Adrenal gland (tissue), 12 donors: ENCODE measurements around the gene PDE4C. TPM values are rescaled to one million over a fixed set of nuclear protein-coding genes. Genes with fewer than 3 reads are reported as not detected.

Source experiments
- DNase-seq, 7 donors: peaks; one replicate each; pipeline ENCODE4 v3.0.0-alpha.2; 2019 to 2020
- H3K27ac ChIP-seq, 5 donors: fragments of 200-600 bp; sonication (generic) in 4 of 5; 1 replicate in 3 of 5; 2 replicates in 2 of 5; pipeline versions ENCODE4 v1.5.1 to v1.8.0; 2016 to 2020; ENCODE audit warnings: mild to moderate bottlenecking in 1 of 5
- H3K27me3 ChIP-seq: fragments of 200-600 bp; 2 replicates; pipeline ENCODE4 v1.8.0; 2021
- H3K36me3 ChIP-seq, 2 donors: fragments of 200-600 bp; replicated peaks in 1 of 2; 1 replicate in 1 of 2; 2 replicates in 1 of 2; pipeline versions ENCODE4 v1.5.1 to v1.8.0; 2018 to 2022
- H3K4me1 ChIP-seq, 2 donors: fragments of 200-600 bp; replicated peaks in 1 of 2; 1 replicate in 1 of 2; 2 replicates in 1 of 2; pipeline versions ENCODE4 v1.5.1 to v1.8.0; 2018 to 2021
- H3K4me3 ChIP-seq, 4 donors: fragments of 200-600 bp; sonication (generic) in 3 of 4; one replicate each; pipeline ENCODE4 v1.5.1; 2016 to 2018
- H3K9me3 ChIP-seq, 3 donors: fragments of 200-600 bp; sonication (generic) in 1 of 3; replicated peaks in 1 of 3; 1 replicate in 2 of 3; 2 replicates in 1 of 3; pipeline versions ENCODE4 v1.5.1 to v1.8.0; 2016 to 2021
- CTCF ChIP-seq, 6 experiments: fragments of 450-650 bp in 4 of 6; fragments of 200-600 bp in 2 of 6; sonication (generic) in 1 of 6; IDR thresholded peaks; 1 replicate in 5 of 6; 2 replicates in 1 of 6; pipeline versions ENCODE4 v1.5.1 to v1.8.0; 2016 to 2021; ENCODE audit warnings: antibody characterized with exemption in 6 of 6, mild to moderate bottlenecking in 2 of 6, moderate library complexity in 1 of 6
- POLR2A ChIP-seq, 2 donors: fragments of 450-650 bp; IDR thresholded peaks; one replicate each; pipeline ENCODE4 v1.6.1; 2017; ENCODE audit warnings: antibody characterized with exemption in 2 of 2, mild to moderate bottlenecking in 2 of 2, moderate library complexity in 1 of 2
- WGBS, 4 donors: extraction: QIAGEN DNeasy Blood & Tissue Kit in 2 of 4; methylation state at CpG; one replicate each; pipeline versions ENCODE4 v1.1.5 to v1.1.7; 2013 to 2017; 5-methylcytosine and 5-hydroxymethylcytosine counted together
- intact Hi-C, 2 donors: fragments of 100-400 bp; cut with DNase I; formaldehyde crosslinking; loops; one replicate each; pipeline versions ENCODE4 v1.14.1 to v1.15.0; 2022 to 2023
- polyA plus RNA-seq, 3 donors: library from polyadenylated mRNA; stranded (reverse); fragments of 200-250 nt in 2 of 3; fragments of 350-450 nt in 1 of 3; fragmentation: Illumina TruSeq in 1 of 3; extraction: RNeasy Lipid Tissue Mini Kit (QIAGEN cat#74804) in 1 of 3; gene quantifications; one replicate each; pipeline ENCODE4 v1.2.3, GENCODE V29; 2013 to 2014
- total RNA-seq, 9 donors: library from RNA; depleted of rRNA in 4 of 9; stranded (reverse); fragments of >200 nt in 4 of 9; fragments of 120-200 nt in 1 of 9; fragmentation: NEBNext Ultra II Directional in 1 of 9; extraction: Animal tissue kit (Norgen Biotek cat#: 25700) in 1 of 9; gene quantifications; one replicate each; pipeline versions ENCODE4 v1.1.0 to v1.2.4, GENCODE V29; 2013 to 2023
- donor health status: healthy with polysubstance abuse.
- donor health status: Bipolar disorder and iron deficiency.
- donor health status: DM: yes; HTN: yes; CAD: no.
- donor health status: DM: no; HTN: no; CAD: no.
- donor health status: DM: no; HTN: no; CAD: no.
- donor health status: DM: yes; HTN: yes; CAD: no.

Gene PDE4C
- total and polyA plus RNA-seq, 12 donors: 0.11 to 2.4 (median 0.61) TPM; not detected in 1

GRCh38 chr19:18233224-18233825, 7.1 kb upstream of the PDE4C start:
- DNase-seq: peak in 5 of 7 donors; percentile 50 to 71 (median 60)
- Histone ChIP-seq H3K4me1 (no peaks in the 10 kb centered on the region), H3K36me3 (no peaks in the 10 kb centered on the region), H3K4me3 (no peak overlapping the region), H3K9me3 (no peaks in the 10 kb centered on the region), H3K27me3 (peaks cover 17% of the 10 kb centered on the region), H3K27ac (no peak overlapping the region)
- WGBS, 4 donors: 15 to 19% (median 18%) methylated on average over 23 to 37 of the region's 37 CpGs
- TF ChIP-seq CTCF (IDR thresholded peaks at IDR 0.05) (no peak), POLR2A (IDR thresholded peaks at IDR 0.05) (no peak)
- intact Hi-C loops: no loop called here

GRCh38 chr19:18232540-18233223, 6.4 kb upstream of the PDE4C start:
- intact Hi-C loops: no loop called here
- H3K27me3 ChIP-seq: peaks cover 17% of the 10 kb centered on the region

GRCh38 chr19:18231775-18232174, 5.5 kb upstream of the PDE4C start:
- no peak for TF ChIP-seq CTCF (IDR thresholded peaks at IDR 0.05)
- TF ChIP-seq POLR2A (IDR thresholded peaks at IDR 0.05): no peak
- no peak overlapping the region for H3K4me3 ChIP-seq
- no peaks in the 10 kb centered on the region for H3K9me3 ChIP-seq
- intact Hi-C loops: no loop called here
- H3K36me3 ChIP-seq: no peaks in the 10 kb centered on the region
- H3K4me1 ChIP-seq: no peaks in the 10 kb centered on the region
- H3K27me3 ChIP-seq: peaks cover 21% of the 10 kb centered on the region
- H3K27ac ChIP-seq: no peak overlapping the region
- no peak for DNase-seq
- WGBS, 4 donors: 21 to 29% (median 23%) methylated on average over 4 of the region's 4 CpGs

More at GRCh38 chr19:18232540-18233223, 6.4 kb upstream of the PDE4C start:
- peak in 1 of 6 experiments; percentile 2 for TF ChIP-seq CTCF (IDR thresholded peaks at IDR 0.05)
- TF ChIP-seq POLR2A (IDR thresholded peaks at IDR 0.05): no peak
- H3K36me3 ChIP-seq: no peaks in the 10 kb centered on the region
- WGBS, 4 donors: 3 to 8% (median 5%) methylated on average over 11 to 46 of the region's 46 CpGs
- no peaks in the 10 kb centered on the region for H3K4me1 ChIP-seq
- no peaks in the 10 kb centered on the region for H3K9me3 ChIP-seq
- H3K27ac ChIP-seq: no peak overlapping the region
- no peak overlapping the region for H3K4me3 ChIP-seq
- no peak for DNase-seq

- Histone ChIP-seq H3K36me3 (no peaks in the 10 kb centered on the region), H3K4me1 (peaks cover 0 to 3% of the 10 kb centered on the region in 2 donors), H3K4me3 (no peak overlapping the region), H3K27ac (no peak overlapping the region), H3K27me3 (peaks cover 22% of the 10 kb centered on the region), H3K9me3 (no peaks in the 10 kb centered on the region)
- TF ChIP-seq CTCF (IDR thresholded peaks at IDR 0.05) (no peak), POLR2A (IDR thresholded peaks at IDR 0.05) (no peak)
- intact Hi-C loops: no loop called here
- DNase-seq: no peak
- WGBS, 4 donors: 33 to 44% (median 39%) methylated on average over 8 to 18 of the region's 18 CpGs
Measured at GRCh38 chr19:18230941-18231734, 4.9 kb upstream of the PDE4C start.
